GM10266 (cell line): ENCODE data around the gene PXDN.

Experiments used
- DNase-seq: peaks from one replicate; pipeline ENCODE4 v3.0.0; 2012; ENCODE audit errors: extremely low spot score
- TF ChIP-seq, protein P1 (sequence below): IDR thresholded peaks from 2 replicates; pipeline ENCODE4 v1.5.1; 2012; ENCODE audit warnings: mild to moderate bottlenecking, low read depth; ENCODE audit not compliant: control insufficient read depth, insufficient read depth; ENCODE audit errors: missing control alignments

The PXDN gene

DNA sequence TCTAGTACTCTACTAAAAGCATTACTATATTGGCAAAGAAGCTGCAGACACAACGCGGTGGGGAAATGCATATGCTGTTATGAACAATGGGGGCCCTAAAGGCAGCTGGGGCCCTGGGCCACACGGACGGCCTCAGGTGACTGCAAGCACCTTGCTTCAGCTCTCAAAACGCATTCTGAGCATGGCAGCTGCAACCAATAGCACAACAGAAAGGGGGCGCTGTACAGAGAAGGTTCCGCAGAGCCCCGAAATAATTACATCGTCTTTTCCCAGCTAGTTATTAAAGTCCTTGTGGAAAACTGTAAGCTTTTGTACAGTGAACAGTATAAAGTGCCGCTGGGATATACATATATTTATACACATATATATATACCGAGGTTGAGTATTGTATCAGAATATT, 45.3 kb upstream of the PXDN start:
- DNase-seq = no peak
- TF ChIP-seq, protein P1, sequence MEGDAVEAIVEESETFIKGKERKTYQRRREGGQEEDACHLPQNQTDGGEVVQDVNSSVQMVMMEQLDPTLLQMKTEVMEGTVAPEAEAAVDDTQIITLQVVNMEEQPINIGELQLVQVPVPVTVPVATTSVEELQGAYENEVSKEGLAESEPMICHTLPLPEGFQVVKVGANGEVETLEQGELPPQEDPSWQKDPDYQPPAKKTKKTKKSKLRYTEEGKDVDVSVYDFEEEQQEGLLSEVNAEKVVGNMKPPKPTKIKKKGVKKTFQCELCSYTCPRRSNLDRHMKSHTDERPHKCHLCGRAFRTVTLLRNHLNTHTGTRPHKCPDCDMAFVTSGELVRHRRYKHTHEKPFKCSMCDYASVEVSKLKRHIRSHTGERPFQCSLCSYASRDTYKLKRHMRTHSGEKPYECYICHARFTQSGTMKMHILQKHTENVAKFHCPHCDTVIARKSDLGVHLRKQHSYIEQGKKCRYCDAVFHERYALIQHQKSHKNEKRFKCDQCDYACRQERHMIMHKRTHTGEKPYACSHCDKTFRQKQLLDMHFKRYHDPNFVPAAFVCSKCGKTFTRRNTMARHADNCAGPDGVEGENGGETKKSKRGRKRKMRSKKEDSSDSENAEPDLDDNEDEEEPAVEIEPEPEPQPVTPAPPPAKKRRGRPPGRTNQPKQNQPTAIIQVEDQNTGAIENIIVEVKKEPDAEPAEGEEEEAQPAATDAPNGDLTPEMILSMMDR = no peak

DNA sequence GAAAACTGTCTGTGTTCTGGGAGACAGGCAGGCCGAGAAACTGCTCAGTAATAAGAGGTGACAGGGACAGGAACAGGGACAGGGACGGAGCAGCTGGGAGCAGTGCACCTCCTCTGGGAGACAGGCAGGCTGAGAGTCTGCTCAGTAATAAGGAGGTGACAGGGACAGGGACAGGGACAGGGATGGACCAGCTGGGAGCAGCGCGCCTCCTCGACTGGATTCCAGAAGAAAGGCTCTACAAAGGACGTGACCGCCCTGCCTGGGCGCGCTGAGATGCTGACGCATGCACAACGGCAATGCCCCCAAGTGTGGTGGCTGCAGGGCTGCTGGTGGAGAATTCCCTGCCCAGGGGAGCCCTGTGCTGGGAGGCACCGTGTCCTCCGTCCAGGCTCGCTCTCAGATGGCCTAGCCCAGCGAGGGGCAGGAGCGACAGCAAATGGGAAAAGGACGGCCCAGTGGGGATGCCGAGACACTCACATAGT, 44.2 kb upstream of the PXDN start:
- DNase-seq = no peak
- TF ChIP-seq, protein P1 = no peak

- TF ChIP-seq, protein P1 = no peak
- DNase-seq = no peak
Observed at GRCh38 chr2:1787755-1788477, 43.6 kb upstream of the PXDN start.

DNA sequence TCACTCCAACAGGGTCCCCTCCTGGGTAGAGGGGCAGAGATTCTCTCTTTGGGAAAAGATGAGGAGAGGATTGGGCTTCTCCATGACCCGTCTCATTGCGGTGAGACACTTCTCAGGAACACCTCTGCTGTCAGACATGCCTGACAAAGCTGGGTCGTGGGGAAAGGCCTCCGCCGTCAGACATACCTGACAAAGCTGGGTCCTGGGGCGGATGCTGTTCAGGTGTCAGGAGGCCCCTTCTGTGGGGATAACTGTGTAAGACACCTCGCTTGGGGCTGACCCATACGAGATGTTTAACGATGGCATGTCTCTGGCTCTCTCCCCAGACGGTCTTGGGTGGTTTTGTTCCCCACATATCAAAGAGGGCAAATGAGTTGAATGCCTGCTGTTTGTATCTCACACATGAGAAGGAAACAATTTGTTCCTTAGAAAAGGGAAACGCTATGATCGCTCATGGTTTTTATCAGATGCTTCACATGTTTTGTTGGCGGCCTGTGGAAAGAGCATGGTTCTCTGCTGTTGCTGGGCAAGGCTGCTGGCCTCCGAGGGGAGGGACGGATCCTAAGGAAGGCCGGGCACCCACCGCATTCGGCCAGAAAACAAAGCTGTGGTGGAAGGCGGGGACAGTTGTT, 40.8 kb upstream of the PXDN start:
- TF ChIP-seq, protein P1 = no peak
- no peak for DNase-seq

DNA sequence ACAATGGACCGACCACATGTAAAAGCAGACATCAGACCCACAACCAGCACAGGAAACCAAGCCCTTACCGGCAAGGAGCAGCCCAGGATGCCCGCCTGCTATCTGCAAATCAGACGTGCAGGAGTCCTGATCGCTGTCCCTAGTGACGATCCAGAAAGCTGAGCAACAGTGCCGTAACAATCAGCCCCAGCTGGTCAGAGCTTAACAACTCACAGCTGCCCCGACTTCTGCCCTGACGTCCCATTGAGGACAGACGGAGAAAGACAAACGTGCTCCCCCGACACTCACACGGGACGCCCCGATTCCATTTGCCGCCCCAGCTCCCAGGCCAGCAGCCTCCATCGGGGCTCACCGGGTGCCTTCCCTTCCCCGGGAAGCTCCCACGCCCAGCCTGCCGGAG, 39.8 kb upstream of the PXDN start:
- TF ChIP-seq, protein P1 = no peak
- no peak for DNase-seq

DNA sequence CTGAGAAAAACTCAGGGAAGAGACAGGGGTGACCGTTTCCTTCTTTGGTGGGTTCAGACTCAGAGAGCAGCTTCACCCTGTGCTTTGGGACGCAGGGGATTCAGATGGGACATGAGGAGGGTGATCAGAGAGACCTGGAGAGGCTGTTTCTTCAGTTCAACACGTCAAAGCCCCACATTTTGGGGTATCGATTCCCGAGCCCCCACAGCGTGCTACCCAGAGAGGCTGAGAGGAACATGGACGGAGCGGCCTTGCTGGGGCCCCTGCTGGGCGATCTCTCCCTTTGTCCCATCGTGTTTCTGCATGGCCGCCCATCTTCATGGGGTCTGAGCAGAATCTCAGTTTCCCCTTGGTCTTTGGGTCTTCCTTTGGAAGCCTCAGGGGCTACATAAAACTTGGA, 38.2 kb upstream of the PXDN start:
- TF ChIP-seq, protein P1 = no peak
- DNase-seq = no peak
